ENCODE results near the gene KCNE5.

DNA sequence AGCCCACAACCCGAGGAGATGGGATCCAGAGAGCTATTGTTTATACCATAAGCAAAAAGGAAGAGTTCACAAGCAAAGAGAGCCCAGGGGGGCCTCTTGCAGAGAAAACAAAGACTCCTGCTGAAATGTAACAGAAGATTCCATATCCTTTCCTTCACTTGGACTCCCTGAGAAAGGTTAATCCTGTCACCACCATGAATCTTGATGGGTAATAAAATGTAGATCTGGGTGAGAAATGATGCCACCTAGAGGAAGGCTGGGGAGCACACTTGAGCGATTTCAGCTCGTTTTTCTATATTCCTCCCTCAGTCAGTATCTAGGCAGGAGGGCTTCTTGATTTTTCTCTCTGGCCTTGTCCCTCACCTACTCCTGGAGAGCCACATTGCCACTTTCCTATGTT is 10.2 kb upstream of the KCNE5 start:
- TF ChIP-seq CTCF (IDR thresholded peaks at IDR 0.05; ENCODE audit: low read length) (peak; percentile 68), EZH2 (optimal IDR thresholded peaks at IDR 0.05; ENCODE audit: low read depth, low read length) (no peak)

Data from MM.1S (cell line).